ENCODE measurements around the gene MAP4K1.

DNA sequence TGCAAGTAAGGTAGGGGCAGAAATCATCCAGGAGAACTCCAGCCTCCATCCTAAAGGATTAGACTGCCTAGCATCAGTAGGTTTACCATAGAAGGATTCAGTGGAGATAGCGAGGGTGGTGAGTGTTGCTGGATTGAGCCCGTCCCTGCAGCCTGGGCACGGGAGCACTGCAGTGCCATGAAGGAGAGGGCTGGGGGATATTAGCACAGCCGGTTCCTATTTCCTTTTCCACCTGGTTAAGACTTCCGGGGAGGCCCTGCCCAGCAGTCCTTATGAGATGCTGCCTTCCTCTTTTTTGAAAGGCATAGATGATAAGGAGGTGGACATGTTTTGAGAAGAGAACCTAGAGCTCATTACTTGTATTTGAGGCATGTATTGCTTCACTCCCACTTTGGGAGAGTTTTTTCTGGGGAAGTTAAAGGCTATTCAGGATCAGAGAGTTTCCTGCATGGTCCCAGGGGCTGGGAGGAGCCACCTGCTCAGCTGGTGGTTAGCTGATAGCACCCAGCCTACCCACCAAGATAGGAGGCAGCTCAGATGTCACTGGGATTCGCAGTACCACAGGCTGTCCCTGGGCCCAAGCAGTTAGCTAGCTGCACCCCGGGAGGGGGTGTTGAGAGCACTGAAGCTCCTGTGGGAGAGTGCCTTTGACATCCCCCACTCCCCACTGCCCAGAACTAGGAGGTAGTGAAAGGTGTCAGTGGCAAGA, 46.9 kb upstream of the MAP4K1 start:
- TF ChIP-seq, protein P1, sequence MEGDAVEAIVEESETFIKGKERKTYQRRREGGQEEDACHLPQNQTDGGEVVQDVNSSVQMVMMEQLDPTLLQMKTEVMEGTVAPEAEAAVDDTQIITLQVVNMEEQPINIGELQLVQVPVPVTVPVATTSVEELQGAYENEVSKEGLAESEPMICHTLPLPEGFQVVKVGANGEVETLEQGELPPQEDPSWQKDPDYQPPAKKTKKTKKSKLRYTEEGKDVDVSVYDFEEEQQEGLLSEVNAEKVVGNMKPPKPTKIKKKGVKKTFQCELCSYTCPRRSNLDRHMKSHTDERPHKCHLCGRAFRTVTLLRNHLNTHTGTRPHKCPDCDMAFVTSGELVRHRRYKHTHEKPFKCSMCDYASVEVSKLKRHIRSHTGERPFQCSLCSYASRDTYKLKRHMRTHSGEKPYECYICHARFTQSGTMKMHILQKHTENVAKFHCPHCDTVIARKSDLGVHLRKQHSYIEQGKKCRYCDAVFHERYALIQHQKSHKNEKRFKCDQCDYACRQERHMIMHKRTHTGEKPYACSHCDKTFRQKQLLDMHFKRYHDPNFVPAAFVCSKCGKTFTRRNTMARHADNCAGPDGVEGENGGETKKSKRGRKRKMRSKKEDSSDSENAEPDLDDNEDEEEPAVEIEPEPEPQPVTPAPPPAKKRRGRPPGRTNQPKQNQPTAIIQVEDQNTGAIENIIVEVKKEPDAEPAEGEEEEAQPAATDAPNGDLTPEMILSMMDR (IDR thresholded peaks at IDR 0.05) = no peak
- TF ChIP-seq POLR2A (IDR thresholded peaks at IDR 0.05) = no peak

Measured in suprapubic skin (tissue), 3 donors.